Skeletal muscle satellite cell (primary cell): ENCODE results near the gene MAGEA11. TPM values are rescaled to one million over a fixed set of nuclear protein-coding genes. Genes with fewer than 3 reads are reported as not detected.
"Not testable (repeated sequence)": the region's sequence is repeated elsewhere in the genome, so short reads cannot be mapped to it uniquely, and the experiment has no call there.

Experiments
- H3K27me3 ChIP-seq: 2 replicates; pipeline ENCODE4 v1.7.0; 2013; ENCODE audit warnings: low read length; ENCODE audit not compliant: control insufficient read depth, insufficient read depth
- H3K36me3 ChIP-seq: 2 replicates; pipeline ENCODE4 v1.7.0; 2013; ENCODE audit warnings: mild to moderate bottlenecking, control low read depth, low read length; ENCODE audit not compliant: insufficient read depth
- H3K4me1 ChIP-seq: 2 replicates; pipeline ENCODE4 v1.7.0; 2013; ENCODE audit warnings: low read length; ENCODE audit not compliant: control insufficient read depth, insufficient read depth
- H3K4me2 ChIP-seq: 2 replicates; pipeline ENCODE4 v1.7.0; 2013; ENCODE audit warnings: mild to moderate bottlenecking, low read length
- H3K4me3 ChIP-seq: 2 replicates; pipeline ENCODE4 v1.7.0; 2013; ENCODE audit warnings: low read length
- H3K9ac ChIP-seq: 2 replicates; pipeline ENCODE4 v1.7.0; 2013; ENCODE audit warnings: mild to moderate bottlenecking, low read depth, low read length, moderate library complexity
- H3K9me3 ChIP-seq: replicated peaks from 2 replicates; pipeline ENCODE4 v1.7.0; 2013; ENCODE audit warnings: mild to moderate bottlenecking, control low read depth, low read length
- total RNA-seq: library from RNA; depleted of rRNA; stranded (reverse); fragments of >200 nt; gene quantifications from 2 replicates; pipeline ENCODE4 v1.2.3, GENCODE V29; 2012; rRNA removed

MAGEA11 gene
- total RNA-seq: not detected in 2 replicates

DNA sequence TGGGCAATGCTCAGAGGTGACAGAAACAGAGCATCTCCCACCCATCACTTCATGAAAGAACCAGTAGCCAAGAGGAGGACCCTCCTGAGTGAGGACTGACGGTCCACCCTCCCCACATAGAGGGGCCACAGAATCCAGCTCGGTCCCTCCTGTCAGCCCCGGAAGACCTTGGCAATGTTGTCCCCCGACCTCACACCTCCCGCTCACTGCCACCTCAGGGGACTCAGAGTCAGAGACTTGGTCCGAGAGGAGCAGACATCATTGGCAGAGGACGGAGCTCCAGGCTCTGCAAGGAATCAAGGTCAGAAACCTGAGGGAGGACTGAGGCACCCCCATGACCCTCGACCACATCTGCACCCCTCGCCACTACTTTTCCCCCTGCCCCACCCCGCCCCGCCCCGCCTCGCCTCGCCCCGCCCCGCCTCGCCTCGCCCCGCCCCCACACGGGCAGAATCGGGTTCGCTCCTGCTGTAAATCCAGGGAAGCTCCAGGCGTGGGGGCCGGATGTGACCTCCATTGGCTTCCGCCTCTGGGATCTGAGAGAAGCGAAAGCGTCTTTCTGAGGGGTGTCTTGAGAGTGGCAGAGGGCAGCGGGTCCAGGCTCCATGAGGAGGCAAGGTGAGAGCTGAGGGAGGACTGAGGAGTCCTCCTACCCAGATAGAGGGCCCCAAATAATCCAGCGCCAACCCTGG lies at the start of gene MAGEA11:
Gene MAGEA11, plus strand, starts transcription at position 516 of the 692 bp plus-strand sequence. CDS start 1,100 bp downstream, outside the sequence.
- H3K9me3 ChIP-seq: no peaks in the 10 kb centered on the region
- H3K27me3 ChIP-seq: no peaks in the 10 kb centered on the region
- H3K36me3 ChIP-seq: no peaks in the 10 kb centered on the region
- no peak within 1 kb of the TSS for H3K9ac ChIP-seq
- H3K4me3 ChIP-seq: no peak within 1 kb of the TSS
- H3K4me2 ChIP-seq: no peak within 1 kb of the TSS
- no peaks in the 10 kb centered on the region for H3K4me1 ChIP-seq

DNA sequence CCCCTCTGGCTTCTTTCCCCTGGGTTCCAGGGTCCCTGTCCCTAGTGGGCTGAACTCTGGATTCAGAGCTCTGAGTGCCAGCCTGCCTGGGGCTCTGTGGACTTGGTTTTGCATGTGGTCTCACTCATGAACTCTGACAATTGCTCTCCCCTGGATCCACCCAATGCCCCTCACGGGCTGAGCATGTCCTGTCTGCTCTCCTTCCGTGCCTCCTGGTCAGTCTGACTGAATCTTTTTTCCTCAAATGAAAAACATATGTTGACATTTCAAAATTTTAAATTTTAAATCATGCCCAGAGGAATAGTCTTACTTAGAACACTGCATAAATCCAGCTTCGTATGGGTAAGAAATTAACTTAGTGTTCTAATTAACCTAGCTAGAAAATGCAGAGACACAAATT lies 36.8 kb upstream of the MAGEA11 start:
- H3K4me1 ChIP-seq, H3K27me3 ChIP-seq, H3K4me3 ChIP-seq, H3K9ac ChIP-seq, H3K4me2 ChIP-seq, H3K9me3 ChIP-seq, H3K36me3 ChIP-seq: not testable (repeated sequence)

- not testable (repeated sequence) for H3K27me3 ChIP-seq, H3K4me3 ChIP-seq, H3K9me3 ChIP-seq, H3K4me2 ChIP-seq, H3K36me3 ChIP-seq, H3K4me1 ChIP-seq, H3K9ac ChIP-seq
These were observed 36.3 kb upstream of the MAGEA11 start for GRCh38 chrX:149675554-149675953.

GRCh38 chrX:149679164-149679678 lies 32.6 kb upstream of the MAGEA11 start:
- not testable (repeated sequence) for H3K4me1 ChIP-seq, H3K36me3 ChIP-seq, H3K27me3 ChIP-seq, H3K4me2 ChIP-seq, H3K4me3 ChIP-seq, H3K9me3 ChIP-seq, H3K9ac ChIP-seq

DNA sequence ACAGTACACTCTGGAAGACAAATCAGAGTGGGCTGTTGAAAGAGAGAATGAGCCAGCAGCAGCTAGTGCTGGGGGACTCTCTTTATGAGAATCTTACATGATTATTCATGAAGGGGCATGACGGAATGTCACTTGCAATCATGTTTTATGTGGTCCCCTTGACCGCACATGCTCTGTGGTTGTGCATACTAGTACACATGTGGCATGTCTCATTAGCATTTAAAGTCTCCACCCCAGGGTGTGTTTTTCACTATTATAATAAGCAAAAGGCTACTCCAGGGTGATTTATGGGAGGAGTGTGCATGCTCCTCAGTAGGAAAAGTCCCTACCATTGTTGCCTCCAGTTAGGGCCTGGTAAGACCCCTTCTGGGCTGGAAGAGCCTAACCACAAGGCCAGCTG lies 30.7 kb upstream of the MAGEA11 start:
- Histone ChIP-seq H3K4me1 (no peaks in the 10 kb centered on the region), H3K9me3 (no peaks in the 10 kb centered on the region), H3K27me3 (no peaks in the 10 kb centered on the region)

DNA sequence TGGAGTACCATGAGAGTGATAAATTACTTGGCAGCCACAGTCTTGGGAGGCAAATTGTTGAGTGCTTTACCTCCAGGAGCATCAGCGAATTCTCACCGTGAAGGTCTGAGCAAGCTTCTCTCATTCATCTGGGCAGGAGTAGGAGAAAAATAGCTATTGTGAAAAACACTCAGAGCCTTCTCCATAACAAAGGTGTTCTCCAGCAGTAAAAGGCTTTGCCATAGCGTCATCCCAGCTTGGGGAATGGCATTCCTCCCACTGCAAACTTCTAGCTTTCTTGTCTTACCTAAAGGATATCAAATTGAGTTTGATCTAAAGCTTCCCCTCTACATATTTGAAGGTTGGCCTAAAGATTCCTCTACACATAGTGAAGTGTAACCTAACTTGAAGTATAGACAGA lies 29.8 kb upstream of the MAGEA11 start:
- H3K9ac ChIP-seq: no peak overlapping the region
- H3K4me3 ChIP-seq: no peak overlapping the region
- H3K36me3 ChIP-seq: no peaks in the 10 kb centered on the region
- H3K9me3 ChIP-seq: no peaks in the 10 kb centered on the region
- no peak overlapping the region for H3K4me2 ChIP-seq
- H3K27me3 ChIP-seq: no peaks in the 10 kb centered on the region
- no peaks in the 10 kb centered on the region for H3K4me1 ChIP-seq

More for the DNA sequence above, 30.7 kb upstream of the MAGEA11 start:
- H3K4me3 ChIP-seq: no peak overlapping the region
- no peak overlapping the region for H3K4me2 ChIP-seq
- no peaks in the 10 kb centered on the region for H3K36me3 ChIP-seq
- no peak overlapping the region for H3K9ac ChIP-seq

GRCh38 chrX:149682956-149683947 lies 28.6 kb upstream of the MAGEA11 start:
- no peak overlapping the region for H3K4me3 ChIP-seq
- no peaks in the 10 kb centered on the region for H3K27me3 ChIP-seq
- no peaks in the 10 kb centered on the region for H3K4me1 ChIP-seq
- H3K36me3 ChIP-seq: no peaks in the 10 kb centered on the region
- no peak overlapping the region for H3K9ac ChIP-seq
- H3K4me2 ChIP-seq: no peak overlapping the region
- H3K9me3 ChIP-seq: no peaks in the 10 kb centered on the region

- Histone ChIP-seq H3K4me1 (no peaks in the 10 kb centered on the region), H3K9ac (no peak overlapping the region), H3K9me3 (no peaks in the 10 kb centered on the region), H3K4me2 (no peak overlapping the region), H3K27me3 (no peaks in the 10 kb centered on the region), H3K36me3 (no peaks in the 10 kb centered on the region), H3K4me3 (no peak overlapping the region)
These were observed 27.7 kb upstream of the MAGEA11 start for GRCh38 chrX:149683966-149684730.

- Histone ChIP-seq H3K4me3 (no peak overlapping the region), H3K9me3 (no peaks in the 10 kb centered on the region), H3K27me3 (no peaks in the 10 kb centered on the region), H3K9ac (no peak overlapping the region), H3K36me3 (no peaks in the 10 kb centered on the region), H3K4me1 (no peaks in the 10 kb centered on the region), H3K4me2 (no peak overlapping the region)
These were observed 23.9 kb upstream of the MAGEA11 start for GRCh38 chrX:149687991-149688390.

- Histone ChIP-seq H3K9me3 (no peaks in the 10 kb centered on the region), H3K36me3 (no peaks in the 10 kb centered on the region), H3K4me2 (no peak overlapping the region), H3K27me3 (no peaks in the 10 kb centered on the region), H3K4me3 (no peak overlapping the region), H3K4me1 (no peaks in the 10 kb centered on the region), H3K9ac (no peak overlapping the region)
These were observed 23.3 kb upstream of the MAGEA11 start for GRCh38 chrX:149688552-149688951.

DNA sequence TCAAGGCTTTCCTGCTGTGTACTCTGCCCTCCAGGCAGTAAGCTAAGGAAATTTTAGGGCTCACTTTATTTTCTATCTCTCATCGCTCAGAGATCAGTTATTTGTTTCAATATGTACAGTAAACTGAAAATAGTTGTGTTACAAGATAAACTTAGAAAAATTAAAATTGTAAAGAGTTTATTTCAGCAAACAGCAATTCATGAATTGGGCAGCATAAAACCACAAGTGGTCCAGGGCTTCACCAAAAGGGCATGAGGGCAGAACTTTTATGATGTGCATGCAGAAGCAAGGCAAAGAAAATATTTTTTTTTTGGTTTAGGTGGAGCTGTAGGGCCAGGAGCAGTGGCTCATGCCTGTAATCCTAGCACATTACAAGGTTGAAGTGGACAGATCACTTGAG lies 20.1 kb upstream of the MAGEA11 start:
- no peak overlapping the region for H3K9ac ChIP-seq
- H3K4me1 ChIP-seq: no peaks in the 10 kb centered on the region
- no peaks in the 10 kb centered on the region for H3K27me3 ChIP-seq
- H3K36me3 ChIP-seq: no peaks in the 10 kb centered on the region
- no peak overlapping the region for H3K4me2 ChIP-seq
- no peaks in the 10 kb centered on the region for H3K9me3 ChIP-seq
- no peak overlapping the region for H3K4me3 ChIP-seq
